Germinal center (tissue), 1 donor: ENCODE results near the gene OR2T27.
"Not testable (repeated sequence)": the region's sequence is repeated elsewhere in the genome, so short reads cannot be mapped to it uniquely, and the experiment has no call there.

Experiments
- DNase-seq: peaks from one replicate; pipeline ENCODE4 v3.0.0; 2012; ENCODE audit warnings: mixed read lengths, low spot score

The OR2T27 gene

GRCh38 chr1:248640906-248641305, 14.4 kb downstream of the OR2T27 start:
- not testable (repeated sequence) for DNase-seq

GRCh38 chr1:248639652-248640051, 15.7 kb downstream of the OR2T27 start:
- not testable (repeated sequence) for DNase-seq

DNA sequence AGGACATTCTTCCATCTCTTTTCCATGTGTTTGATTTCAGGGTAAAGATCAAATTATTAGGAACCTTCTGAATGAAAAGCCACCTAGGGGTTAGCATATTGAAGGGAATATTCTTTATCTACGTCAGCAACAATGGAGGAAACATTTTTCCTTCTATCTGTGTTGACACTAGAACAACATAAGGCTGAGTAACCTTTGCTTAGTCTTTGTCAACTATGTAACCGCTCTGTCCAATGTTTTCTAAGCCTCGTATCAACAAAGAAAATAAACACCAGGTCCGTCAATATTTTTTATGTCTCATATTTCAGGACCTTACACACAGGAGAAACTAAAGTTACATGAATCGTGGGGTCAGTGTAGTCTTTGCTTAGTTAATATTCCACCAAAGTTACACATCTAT, 18.7 kb downstream of the OR2T27 start:
- not testable (repeated sequence) for DNase-seq

DNA sequence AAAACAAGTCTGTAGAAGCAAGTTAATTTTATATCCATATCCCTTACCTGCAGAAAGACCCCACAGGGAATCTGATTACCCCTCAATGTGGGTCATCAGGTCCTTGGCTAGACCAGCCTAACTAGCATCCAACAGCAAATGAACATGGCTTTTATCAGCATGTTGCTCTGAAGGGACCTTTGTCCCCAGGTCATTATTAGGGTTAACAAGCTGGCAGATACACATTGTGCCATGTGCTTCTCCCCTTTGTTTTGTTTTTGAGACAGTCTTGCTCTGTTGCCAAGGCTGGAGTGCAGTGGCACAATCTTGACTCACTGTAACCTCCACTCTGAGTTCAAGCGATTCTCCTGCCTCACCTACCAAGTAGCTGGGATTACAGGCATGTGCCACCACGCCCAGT, 20.3 kb downstream of the OR2T27 start, which contains the start of gene OR2T11:
Gene OR2T11, minus strand, starts transcription at position 101 of the 400 bp plus-strand sequence. CDS start 7,963 bp downstream, outside the sequence.
- DNase-seq, result not testable (repeated sequence)

GRCh38 chr1:248631354-248632008, 23.8 kb downstream of the OR2T27 start:
- no peak for DNase-seq

DNA sequence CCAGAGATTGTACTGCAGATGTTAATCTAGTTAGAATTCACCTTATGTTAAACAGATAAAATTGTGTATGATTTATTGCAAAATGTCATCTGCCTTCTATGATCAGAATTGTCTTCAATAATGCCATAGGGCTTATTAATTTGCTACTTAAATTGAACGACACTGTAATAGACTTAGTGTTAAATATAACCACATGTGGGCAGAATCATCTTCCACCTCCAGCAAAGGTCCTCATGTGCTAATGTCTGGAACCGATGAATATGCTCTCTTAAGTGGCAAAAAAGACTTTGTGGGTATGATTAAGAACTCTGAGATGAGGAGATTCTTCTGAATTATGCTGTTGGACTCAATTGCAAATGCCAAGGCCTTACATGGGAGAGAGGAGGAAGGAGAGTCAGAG, 24.8 kb downstream of the OR2T27 start:
- no peak for DNase-seq

GRCh38 chr1:248627971-248628844, 27.1 kb downstream of the OR2T27 start:
- no peak for DNase-seq

- DNase-seq, result no peak
Measured at GRCh38 chr1:248625971-248626370, 29.4 kb downstream of the OR2T27 start.

- DNase-seq, result no peak
Measured at GRCh38 chr1:248625166-248625565, 30.2 kb downstream of the OR2T27 start.

DNA sequence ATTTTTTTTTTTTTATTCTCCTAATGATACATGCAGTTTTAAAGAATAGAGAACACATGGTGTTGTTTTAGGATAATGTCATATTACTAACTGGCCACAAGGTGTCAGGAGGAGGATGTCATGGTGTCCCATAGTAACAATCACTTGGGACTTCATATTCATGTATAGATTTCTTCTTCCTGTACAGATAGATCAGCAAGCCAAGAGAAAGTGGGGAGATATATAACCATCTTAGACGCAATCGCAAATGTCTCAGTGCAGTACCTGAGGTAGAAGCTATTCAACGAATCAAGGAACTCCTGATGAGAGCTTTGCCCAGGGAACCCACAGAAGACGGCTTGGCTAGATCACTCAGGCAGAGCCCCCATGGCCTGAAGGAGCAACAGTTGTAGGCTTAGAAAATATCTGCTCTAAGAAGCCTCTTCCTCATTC, 32.7 kb downstream of the OR2T27 start:
- DNase-seq, result peak; percentile 63

DNA sequence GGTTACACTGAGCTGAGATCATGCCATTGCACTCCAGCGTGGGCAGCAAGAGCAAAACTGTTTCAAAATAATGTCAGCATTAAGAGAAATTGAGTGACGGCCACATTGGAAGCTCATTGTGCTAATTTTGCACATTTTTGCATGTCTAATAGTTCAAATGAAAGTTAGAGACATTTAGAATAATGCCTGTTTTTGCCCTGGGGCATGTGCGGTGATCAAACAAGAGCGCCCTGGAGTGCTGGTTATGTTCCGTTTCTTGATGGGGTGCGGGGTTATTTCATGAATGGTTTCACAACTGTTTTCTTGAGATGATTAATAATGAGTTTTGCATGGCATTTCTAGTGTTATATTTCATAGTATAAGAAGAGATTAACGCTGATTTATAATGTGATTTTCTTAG, 33.6 kb downstream of the OR2T27 start:
- no peak for DNase-seq

DNA sequence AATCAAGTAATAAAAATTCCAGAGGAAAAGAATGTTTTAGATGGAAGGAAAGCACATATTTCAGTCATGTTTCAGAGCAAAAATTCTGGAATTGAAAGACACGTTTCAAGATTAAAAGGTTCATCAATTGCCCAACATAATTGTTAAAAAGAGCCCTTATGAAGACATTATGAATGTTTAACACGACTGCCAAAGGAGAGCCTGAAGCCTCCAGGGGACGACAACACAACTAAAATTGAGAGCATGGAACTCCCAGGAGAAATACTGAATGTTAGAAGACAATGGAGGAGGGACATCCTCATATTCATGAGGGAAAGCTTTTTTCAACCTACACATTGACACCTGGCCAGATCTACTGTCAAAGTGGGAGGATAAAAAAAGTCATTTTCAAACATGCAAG, 36.5 kb downstream of the OR2T27 start:
- DNase-seq, result peak; percentile 18

GRCh38 chr1:248618119-248618518, 37.2 kb downstream of the OR2T27 start:
- no peak for DNase-seq

DNA sequence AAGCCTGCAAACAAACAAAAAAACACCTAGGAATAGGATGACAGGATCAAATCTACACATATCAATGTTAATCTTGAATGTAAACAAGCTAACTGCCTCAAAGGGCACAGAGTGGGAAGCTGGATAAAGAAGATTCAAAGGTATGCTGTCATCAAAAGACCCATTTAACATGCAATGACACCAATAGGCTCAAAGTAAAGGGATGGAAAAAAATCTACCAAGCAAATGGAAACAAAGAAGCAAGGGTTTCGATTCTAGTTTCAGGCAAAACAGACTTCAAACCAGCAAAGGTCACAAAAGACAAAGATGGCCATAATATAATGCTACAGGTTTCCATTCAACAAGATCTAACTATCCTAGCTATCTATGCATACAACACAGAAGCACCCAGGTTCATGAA, 41.6 kb downstream of the OR2T27 start:
- no peak for DNase-seq

- DNase-seq, result no peak
Measured at GRCh38 chr1:248611883-248612414, 43.4 kb downstream of the OR2T27 start.

DNA sequence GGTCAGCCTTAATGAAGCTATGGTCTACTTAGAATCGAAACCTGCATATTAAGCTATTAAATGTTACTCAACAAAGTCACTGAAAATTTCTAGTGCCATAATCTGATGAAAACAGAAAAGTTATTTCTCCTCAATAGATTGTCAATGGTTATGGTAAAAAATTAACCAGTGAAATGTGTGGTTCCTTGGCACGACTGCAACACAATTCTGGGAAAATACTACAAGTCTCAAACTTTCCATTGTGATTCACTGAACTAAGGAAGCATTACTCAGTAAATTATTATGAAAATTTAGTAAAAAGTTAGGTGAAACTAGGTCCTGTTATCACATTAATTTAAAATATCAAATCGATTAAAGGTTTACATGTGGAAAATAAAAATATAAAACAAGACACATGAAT, 45.0 kb downstream of the OR2T27 start:
- DNase-seq, result no peak
